ENCODE data around the gene HMGXB3.

DNA sequence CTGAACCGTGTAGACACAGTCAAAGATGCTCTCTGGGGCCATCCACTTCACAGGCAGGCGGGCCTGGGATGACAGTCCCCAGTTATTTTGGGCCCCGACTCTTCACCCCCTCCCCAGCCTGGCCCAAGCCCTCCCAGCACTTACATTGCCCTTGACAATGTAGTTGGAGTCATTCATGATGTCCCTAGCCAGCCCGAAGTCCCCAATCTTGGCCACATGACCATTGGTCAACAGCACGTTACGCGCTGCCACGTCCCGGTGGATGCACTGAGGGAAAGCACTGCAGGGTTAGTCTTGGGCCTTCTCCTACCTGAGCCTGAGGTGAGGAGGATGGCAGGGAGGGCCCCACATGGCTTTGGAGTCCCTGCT lies 55.5 kb downstream of the HMGXB3 start:
- TF ChIP-seq, protein P1, sequence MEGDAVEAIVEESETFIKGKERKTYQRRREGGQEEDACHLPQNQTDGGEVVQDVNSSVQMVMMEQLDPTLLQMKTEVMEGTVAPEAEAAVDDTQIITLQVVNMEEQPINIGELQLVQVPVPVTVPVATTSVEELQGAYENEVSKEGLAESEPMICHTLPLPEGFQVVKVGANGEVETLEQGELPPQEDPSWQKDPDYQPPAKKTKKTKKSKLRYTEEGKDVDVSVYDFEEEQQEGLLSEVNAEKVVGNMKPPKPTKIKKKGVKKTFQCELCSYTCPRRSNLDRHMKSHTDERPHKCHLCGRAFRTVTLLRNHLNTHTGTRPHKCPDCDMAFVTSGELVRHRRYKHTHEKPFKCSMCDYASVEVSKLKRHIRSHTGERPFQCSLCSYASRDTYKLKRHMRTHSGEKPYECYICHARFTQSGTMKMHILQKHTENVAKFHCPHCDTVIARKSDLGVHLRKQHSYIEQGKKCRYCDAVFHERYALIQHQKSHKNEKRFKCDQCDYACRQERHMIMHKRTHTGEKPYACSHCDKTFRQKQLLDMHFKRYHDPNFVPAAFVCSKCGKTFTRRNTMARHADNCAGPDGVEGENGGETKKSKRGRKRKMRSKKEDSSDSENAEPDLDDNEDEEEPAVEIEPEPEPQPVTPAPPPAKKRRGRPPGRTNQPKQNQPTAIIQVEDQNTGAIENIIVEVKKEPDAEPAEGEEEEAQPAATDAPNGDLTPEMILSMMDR (IDR thresholded peaks at IDR 0.05 in 4 of 5, conservative IDR thresholded peaks at IDR 0.05 in 1 of 5): no peak
- TF ChIP-seq POLR2A (IDR thresholded peaks at IDR 0.05): no peak
